Activated T-helper 2 cell treated with anti-CD3 and anti-CD28 coated beads, Interferon-gamma antibody, Interleukin-2, Interleukin-4, amounts not matched to agents 10 μg/mL and 5 μg/mL and 100 μg/mL, durations not matched to agents 14 hours and 24 hours and 36 hours (primary cell): ENCODE measurements around the gene ATP10B. TPM values are rescaled to one million over a fixed set of nuclear protein-coding genes. Genes with fewer than 3 reads are reported as not detected.
"Not testable (repeated sequence)": the region's sequence is repeated elsewhere in the genome, so short reads cannot be mapped to it uniquely, and the experiment has no call there.

Experiments used
- DNase-seq: peaks from one replicate; pipeline ENCODE4 v3.0.0; 2021; ENCODE audit warnings: low spot score
- H3K27ac Mint-ChIP-seq: one replicate; pipeline ENCODE4 v1.8.0; 2021; ENCODE audit warnings: mixed read lengths
- H3K27me3 Mint-ChIP-seq: one replicate; pipeline ENCODE4 v1.8.0; 2021; ENCODE audit warnings: low read depth, mixed read lengths
- H3K36me3 Mint-ChIP-seq: one replicate; pipeline ENCODE4 v1.8.0; 2021; ENCODE audit warnings: low read depth, mixed read lengths
- H3K4me1 Mint-ChIP-seq: one replicate; pipeline ENCODE4 v1.8.0; 2021; ENCODE audit warnings: low read depth, mixed read lengths
- H3K4me3 Mint-ChIP-seq: one replicate; pipeline ENCODE4 v1.8.0; 2021; ENCODE audit warnings: low read depth, mild to moderate bottlenecking, moderate library complexity, mixed read lengths
- H3K9me3 Mint-ChIP-seq: one replicate; pipeline ENCODE4 v1.8.0; 2021; ENCODE audit warnings: mixed read lengths
- intact Hi-C: fragments of 100-400 bp; cut with micrococcal nuclease; formaldehyde crosslinking; loops from one replicate; pipeline ENCODE4 v1.15.1; 2023
- total RNA-seq: library from RNA; stranded (reverse); gene quantifications from 2 replicates; pipeline ENCODE4 v1.2.3, GENCODE V29; 2022

ATP10B gene
- total RNA-seq, 1 donor from 2014 or later = not detected

- intact Hi-C loops = loop anchor here (10.0 kb wide), 1 partner anchor 408 kb away; no protein-coding TSS in a partner anchor
- no peaks in the 10 kb centered on the region for H3K4me1 Mint-ChIP-seq
Measured at GRCh38 chr5:160843240-160843639, 8.8 kb downstream of the ATP10B start.

GRCh38 chr5:160837749-160838593 is 14.0 kb downstream of the ATP10B start:
- no peaks in the 10 kb centered on the region for H3K4me1 Mint-ChIP-seq
- H3K9me3 Mint-ChIP-seq = peaks cover 4% of the 10 kb centered on the region
- no peaks in the 10 kb centered on the region for H3K36me3 Mint-ChIP-seq
- intact Hi-C loops = no loop called here
- no peaks in the 10 kb centered on the region for H3K27me3 Mint-ChIP-seq
- no peak for DNase-seq
- no peak overlapping the region for H3K4me3 Mint-ChIP-seq
- H3K27ac Mint-ChIP-seq = no peak overlapping the region

More at GRCh38 chr5:160843240-160843639, 8.8 kb downstream of the ATP10B start:
- no peak overlapping the region for H3K27ac Mint-ChIP-seq
- no peaks in the 10 kb centered on the region for H3K27me3 Mint-ChIP-seq
- no peaks in the 10 kb centered on the region for H3K9me3 Mint-ChIP-seq
- no peaks in the 10 kb centered on the region for H3K36me3 Mint-ChIP-seq
- DNase-seq = no peak
- H3K4me3 Mint-ChIP-seq = no peak overlapping the region

- no peak for DNase-seq
- no peaks in the 10 kb centered on the region for H3K4me1 Mint-ChIP-seq
- H3K9me3 Mint-ChIP-seq = peaks cover 4% of the 10 kb centered on the region
- no peaks in the 10 kb centered on the region for H3K27me3 Mint-ChIP-seq
- H3K4me3 Mint-ChIP-seq = no peak overlapping the region
- no peak overlapping the region for H3K27ac Mint-ChIP-seq
- no peaks in the 10 kb centered on the region for H3K36me3 Mint-ChIP-seq
- intact Hi-C loops = no loop called here
Measured at GRCh38 chr5:160837211-160837610, 14.8 kb downstream of the ATP10B start.

GRCh38 chr5:160835818-160836528 is 16.0 kb downstream of the ATP10B start:
- Mint-ChIP-seq H3K36me3 (no peaks in the 10 kb centered on the region), H3K4me3 (no peak overlapping the region), H3K4me1 (no peaks in the 10 kb centered on the region), H3K27ac (no peak overlapping the region), H3K27me3 (no peaks in the 10 kb centered on the region), H3K9me3 (peaks cover 4% of the 10 kb centered on the region)
- no peak for DNase-seq
- intact Hi-C loops = no loop called here

GRCh38 chr5:160835376-160835775 is 16.6 kb downstream of the ATP10B start:
- no peak for DNase-seq
- no peak overlapping the region for H3K4me3 Mint-ChIP-seq
- no peak overlapping the region for H3K27ac Mint-ChIP-seq
- H3K9me3 Mint-ChIP-seq = peaks cover 4% of the 10 kb centered on the region
- intact Hi-C loops = no loop called here
- no peaks in the 10 kb centered on the region for H3K36me3 Mint-ChIP-seq
- H3K27me3 Mint-ChIP-seq = no peaks in the 10 kb centered on the region
- H3K4me1 Mint-ChIP-seq = no peaks in the 10 kb centered on the region

GRCh38 chr5:160833806-160834205 is 18.2 kb downstream of the ATP10B start:
- no peaks in the 10 kb centered on the region for H3K36me3 Mint-ChIP-seq
- intact Hi-C loops = no loop called here
- H3K27ac Mint-ChIP-seq = no peak overlapping the region
- no peaks in the 10 kb centered on the region for H3K4me1 Mint-ChIP-seq
- DNase-seq = no peak
- peaks cover 4% of the 10 kb centered on the region for H3K9me3 Mint-ChIP-seq
- H3K4me3 Mint-ChIP-seq = no peak overlapping the region
- H3K27me3 Mint-ChIP-seq = no peaks in the 10 kb centered on the region

GRCh38 chr5:160831801-160832200 is 20.2 kb downstream of the ATP10B start:
- no peaks in the 10 kb centered on the region for H3K36me3 Mint-ChIP-seq
- peaks cover 10% of the 10 kb centered on the region for H3K9me3 Mint-ChIP-seq
- no peak overlapping the region for H3K4me3 Mint-ChIP-seq
- DNase-seq = no peak
- intact Hi-C loops = no loop called here
- no peak overlapping the region for H3K27ac Mint-ChIP-seq
- H3K4me1 Mint-ChIP-seq = no peaks in the 10 kb centered on the region
- no peaks in the 10 kb centered on the region for H3K27me3 Mint-ChIP-seq

- intact Hi-C loops = no loop called here
- peaks cover 18% of the 10 kb centered on the region for H3K9me3 Mint-ChIP-seq
- H3K4me1 Mint-ChIP-seq = no peaks in the 10 kb centered on the region
- DNase-seq = no peak
- no peak overlapping the region for H3K4me3 Mint-ChIP-seq
- no peaks in the 10 kb centered on the region for H3K36me3 Mint-ChIP-seq
- no peak overlapping the region for H3K27ac Mint-ChIP-seq
- H3K27me3 Mint-ChIP-seq = no peaks in the 10 kb centered on the region
Measured at GRCh38 chr5:160824301-160825001, 27.6 kb downstream of the ATP10B start.

GRCh38 chr5:160812996-160813395 is 39.0 kb downstream of the ATP10B start:
- H3K4me1 Mint-ChIP-seq, DNase-seq, intact Hi-C loops, H3K27me3 Mint-ChIP-seq, H3K9me3 Mint-ChIP-seq, H3K27ac Mint-ChIP-seq, H3K4me3 Mint-ChIP-seq, H3K36me3 Mint-ChIP-seq: not testable (repeated sequence)

- Mint-ChIP-seq H3K27me3 (peaks cover 3% of the 10 kb centered on the region), H3K36me3 (no peaks in the 10 kb centered on the region), H3K9me3 (no peaks in the 10 kb centered on the region), H3K27ac (no peak overlapping the region), H3K4me3 (no peak overlapping the region), H3K4me1 (no peaks in the 10 kb centered on the region)
- DNase-seq = no peak
- intact Hi-C loops = no loop called here
Measured at GRCh38 chr5:160805376-160805775, 46.6 kb downstream of the ATP10B start.

GRCh38 chr5:160802592-160802991 is 49.4 kb downstream of the ATP10B start:
- no peaks in the 10 kb centered on the region for H3K4me1 Mint-ChIP-seq
- no peak overlapping the region for H3K4me3 Mint-ChIP-seq
- no peaks in the 10 kb centered on the region for H3K9me3 Mint-ChIP-seq
- intact Hi-C loops = no loop called here
- H3K27ac Mint-ChIP-seq = no peak overlapping the region
- H3K36me3 Mint-ChIP-seq = no peaks in the 10 kb centered on the region
- DNase-seq = no peak
- H3K27me3 Mint-ChIP-seq = no peaks in the 10 kb centered on the region

- Mint-ChIP-seq H3K36me3 (no peaks in the 10 kb centered on the region), H3K4me1 (no peaks in the 10 kb centered on the region), H3K4me3 (no peak overlapping the region), H3K27me3 (no peaks in the 10 kb centered on the region), H3K27ac (no peak overlapping the region), H3K9me3 (no peaks in the 10 kb centered on the region)
- intact Hi-C loops = no loop called here
- no peak for DNase-seq
Measured at GRCh38 chr5:160800375-160801275, 51.4 kb downstream of the ATP10B start.
